SK-N-MC (cell line): ENCODE measurements around the gene FHIT.

Source experiments
- DNase-seq: peaks from one replicate; pipeline ENCODE4 v3.0.0-alpha.2; 2011; ENCODE audit warnings: low read depth, low spot score
- H3K27ac ChIP-seq: fragments of 200-600 bp; sonication (generic); 2 replicates; pipeline ENCODE4 v1.5.1; 2016; ENCODE audit warnings: mixed run types
- H3K36me3 ChIP-seq: fragments of 200-600 bp; sonication (generic); 2 replicates; pipeline ENCODE4 v1.6.1; 2017; ENCODE audit warnings: antibody characterized with exemption, low read length, mixed read lengths; ENCODE audit not compliant: insufficient read depth
- H3K4me3 ChIP-seq: fragments of 200-600 bp; sonication (generic); 2 replicates; pipeline ENCODE4 v1.5.1; 2016
- H3K9ac ChIP-seq: fragments of 200-600 bp; sonication (generic); 2 replicates; pipeline ENCODE4 v1.8.0; 2017; ENCODE audit warnings: mixed run types, mixed read lengths; ENCODE audit not compliant: insufficient read length
- H3K9me3 ChIP-seq: fragments of 200-600 bp; sonication (generic); 2 replicates; pipeline ENCODE4 v1.6.1; 2017; ENCODE audit warnings: low read depth, mild to moderate bottlenecking, antibody characterized with exemption, low read length, moderate library complexity, mixed read lengths
- EZH2 ChIP-seq: fragments of 200-600 bp; sonication (generic); IDR thresholded peaks from one replicate; pipeline ENCODE4 v1.6.1; 2017; ENCODE audit warnings: antibody characterized with exemption
- FOXP2 ChIP-seq: optimal IDR thresholded peaks from 2 replicates; pipeline ENCODE3; 2011; ENCODE audit warnings: mild to moderate bottlenecking, moderate library complexity; ENCODE audit not compliant: insufficient read depth; ENCODE audit errors: extremely low read length, control extremely low read depth
- POLR2AphosphoS5 ChIP-seq: IDR thresholded peaks from 2 replicates; pipeline ENCODE4 v1.6.1; 2012; ENCODE audit warnings: mild to moderate bottlenecking, low read depth, low read length, borderline replicate concordance

FHIT gene

DNA sequence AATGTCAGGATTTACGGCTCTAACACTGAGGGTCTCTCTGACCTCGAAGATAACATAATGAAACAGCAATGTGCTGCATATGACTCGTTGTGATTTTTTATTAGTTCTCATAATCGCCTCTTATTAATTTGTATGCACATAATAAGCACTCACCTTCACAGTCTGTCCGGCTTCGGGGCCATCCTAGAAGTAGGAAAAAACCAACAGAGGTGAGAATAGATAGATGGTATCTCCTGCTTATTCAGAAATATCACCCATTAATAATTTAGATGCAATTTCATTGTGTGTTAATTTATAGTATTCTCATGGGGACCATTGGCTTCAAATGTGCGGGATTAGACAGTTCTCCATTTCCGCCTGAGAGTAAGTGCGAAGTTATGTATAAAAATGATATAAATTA lies 1240.0 kb downstream of the FHIT start:
- no peak for DNase-seq
- Histone ChIP-seq H3K9ac (no peak overlapping the region), H3K27ac (no peak overlapping the region), H3K36me3 (no peaks in the 10 kb centered on the region), H3K4me3 (peak overlapping the region; percentile 30; the same call in 1 of the 2 replicates), H3K9me3 (no peaks in the 10 kb centered on the region)
- TF ChIP-seq EZH2 = no peak
- TF ChIP-seq FOXP2 = no peak
- no peak for TF ChIP-seq POLR2AphosphoS5

DNA sequence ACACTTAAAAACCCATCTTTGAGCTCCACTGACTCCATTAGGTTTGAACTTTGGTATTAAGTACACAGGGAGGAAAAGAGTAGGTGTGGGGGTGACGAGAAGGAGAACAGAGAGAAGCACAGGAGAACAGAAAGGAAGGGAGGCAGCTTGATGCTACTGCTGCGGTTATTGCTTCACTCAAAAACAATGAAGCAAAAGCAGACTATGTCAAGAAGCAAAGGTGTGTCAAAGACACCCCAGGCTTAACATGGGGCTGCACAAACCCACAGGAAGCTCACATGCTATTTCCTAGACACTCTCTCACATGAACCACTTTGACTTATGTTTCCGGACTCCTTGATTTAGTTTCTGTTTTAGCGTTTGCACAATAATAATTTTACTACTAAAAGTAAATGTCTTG lies 1240.5 kb downstream of the FHIT start:
- no peak overlapping the region for H3K27ac ChIP-seq
- TF ChIP-seq EZH2 (no peak), FOXP2 (no peak), POLR2AphosphoS5 (no peak)
- DNase-seq = no peak
- no peaks in the 10 kb centered on the region for H3K36me3 ChIP-seq
- H3K4me3 ChIP-seq = peak overlapping the region; percentile 30; the same call in 1 of the 2 replicates
- no peaks in the 10 kb centered on the region for H3K9me3 ChIP-seq
- no peak overlapping the region for H3K9ac ChIP-seq

DNA sequence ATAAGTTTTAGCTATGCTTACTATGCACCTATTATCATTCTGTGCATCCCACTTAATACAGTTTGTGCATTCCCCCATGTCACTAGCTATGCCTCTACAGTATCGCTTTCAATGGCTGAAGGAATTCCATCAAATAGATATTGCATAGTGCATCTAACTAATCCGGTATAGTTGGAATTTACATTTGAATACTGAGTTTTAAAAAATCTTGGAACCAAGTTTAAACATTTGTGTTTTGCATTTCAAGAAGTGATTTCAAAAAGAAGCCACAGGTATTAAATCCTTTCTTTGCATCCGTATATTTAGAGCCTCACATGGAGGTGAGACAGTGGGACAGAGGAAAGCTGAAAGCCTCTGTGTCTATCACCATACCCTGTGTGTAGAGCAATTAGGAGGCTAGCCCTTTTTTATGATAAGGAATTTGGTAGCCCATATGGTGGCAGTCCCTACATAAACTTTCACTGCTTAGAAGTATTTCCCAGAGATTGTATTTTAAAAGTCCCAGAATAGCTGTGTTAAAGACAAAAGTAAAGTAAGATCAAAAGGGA lies 1241.2 kb downstream of the FHIT start:
- no peaks in the 10 kb centered on the region for H3K36me3 ChIP-seq
- H3K9ac ChIP-seq = no peak overlapping the region
- TF ChIP-seq POLR2AphosphoS5 (no peak), FOXP2 (no peak), EZH2 (no peak)
- H3K4me3 ChIP-seq = no peak overlapping the region
- no peak for DNase-seq
- H3K9me3 ChIP-seq = no peaks in the 10 kb centered on the region
- no peak overlapping the region for H3K27ac ChIP-seq

DNA sequence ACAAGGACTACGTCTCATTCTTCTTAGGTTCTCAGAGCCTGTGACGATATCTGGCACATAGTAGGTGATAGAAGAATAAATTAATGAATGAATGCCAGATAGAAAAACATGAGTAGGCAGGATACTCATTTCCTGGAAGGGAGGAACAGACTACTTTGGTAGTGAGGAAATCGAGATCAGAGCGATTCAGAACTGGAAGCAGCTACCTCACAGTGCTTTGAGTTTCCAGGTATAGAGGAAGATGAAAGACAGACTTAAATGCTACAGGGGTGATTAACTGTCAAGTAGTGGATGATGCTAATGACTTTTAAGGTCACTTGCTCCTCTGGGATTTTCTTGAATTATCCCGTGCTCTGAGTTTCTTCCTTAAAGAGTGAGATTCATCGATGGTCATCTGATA lies 1249.9 kb downstream of the FHIT start:
- Histone ChIP-seq H3K27ac (no peak overlapping the region), H3K4me3 (no peak overlapping the region), H3K9me3 (no peaks in the 10 kb centered on the region), H3K36me3 (no peaks in the 10 kb centered on the region), H3K9ac (no peak overlapping the region)
- DNase-seq = no peak
- TF ChIP-seq EZH2 = no peak
- no peak for TF ChIP-seq FOXP2
- no peak for TF ChIP-seq POLR2AphosphoS5

GRCh38 chr3:60000311-60001105 lies 1250.7 kb downstream of the FHIT start:
- H3K9me3 ChIP-seq = no peaks in the 10 kb centered on the region
- DNase-seq = no peak
- TF ChIP-seq POLR2AphosphoS5 = no peak
- no peak overlapping the region for H3K4me3 ChIP-seq
- no peak overlapping the region for H3K9ac ChIP-seq
- H3K27ac ChIP-seq = no peak overlapping the region
- no peaks in the 10 kb centered on the region for H3K36me3 ChIP-seq

GRCh38 chr3:59998058-59998457 lies 1253.2 kb downstream of the FHIT start:
- H3K36me3 ChIP-seq = no peaks in the 10 kb centered on the region
- no peak overlapping the region for H3K9ac ChIP-seq
- no peak overlapping the region for H3K4me3 ChIP-seq
- TF ChIP-seq POLR2AphosphoS5 = no peak
- TF ChIP-seq FOXP2 = no peak
- no peak for TF ChIP-seq EZH2
- H3K27ac ChIP-seq = no peak overlapping the region
- DNase-seq = no peak
- H3K9me3 ChIP-seq = no peaks in the 10 kb centered on the region

DNA sequence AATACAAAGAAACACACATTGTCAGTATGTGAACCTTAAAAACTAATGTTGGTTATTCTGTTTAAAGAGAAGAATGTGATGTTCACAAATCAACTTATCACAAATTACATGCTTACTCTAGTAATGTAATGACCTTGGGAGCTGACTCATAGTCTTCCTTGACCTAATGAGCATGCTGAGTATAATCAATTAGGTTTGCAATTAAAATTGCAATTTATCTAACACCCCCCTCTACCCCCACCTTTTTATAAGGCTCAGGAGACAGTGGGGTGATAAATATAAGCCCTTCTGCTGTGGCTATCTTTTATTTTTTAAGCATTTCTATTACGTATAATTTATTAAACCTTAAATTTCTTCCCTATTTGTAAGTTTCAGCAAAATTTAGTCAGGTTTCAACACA lies 1253.7 kb downstream of the FHIT start:
- Histone ChIP-seq H3K9me3 (no peaks in the 10 kb centered on the region), H3K36me3 (no peaks in the 10 kb centered on the region), H3K9ac (no peak overlapping the region), H3K27ac (no peak overlapping the region), H3K4me3 (no peak overlapping the region)
- no peak for TF ChIP-seq EZH2
- TF ChIP-seq POLR2AphosphoS5 = no peak
- TF ChIP-seq FOXP2 = no peak
- no peak for DNase-seq

DNA sequence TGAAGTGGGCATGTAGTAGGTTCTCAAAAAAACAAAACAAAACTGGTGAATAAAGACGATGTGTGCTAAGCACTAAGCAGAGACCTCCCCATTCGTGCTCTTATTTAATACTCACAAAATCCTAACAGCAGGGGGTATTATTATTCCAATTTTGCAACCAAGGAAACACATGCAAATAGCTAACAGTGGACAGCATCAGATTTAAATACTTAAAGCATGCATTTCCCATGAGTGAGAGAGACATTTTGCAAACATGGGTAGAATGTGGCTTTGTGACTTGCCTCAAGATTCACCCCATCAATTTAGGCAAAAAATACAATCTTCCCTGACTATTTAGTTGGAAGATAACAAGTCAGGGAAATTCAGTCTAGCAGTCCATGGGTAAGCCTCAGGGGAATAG lies 1255.2 kb downstream of the FHIT start:
- no peaks in the 10 kb centered on the region for H3K36me3 ChIP-seq
- DNase-seq = no peak
- no peak for TF ChIP-seq POLR2AphosphoS5
- TF ChIP-seq EZH2 = no peak
- TF ChIP-seq FOXP2 = no peak
- no peak overlapping the region for H3K9ac ChIP-seq
- no peaks in the 10 kb centered on the region for H3K9me3 ChIP-seq
- H3K27ac ChIP-seq = no peak overlapping the region
- H3K4me3 ChIP-seq = no peak overlapping the region

GRCh38 chr3:59995563-59995962 lies 1255.7 kb downstream of the FHIT start:
- no peak for TF ChIP-seq FOXP2
- no peak for TF ChIP-seq POLR2AphosphoS5
- TF ChIP-seq EZH2 = no peak
- Histone ChIP-seq H3K4me3 (no peak overlapping the region), H3K27ac (no peak overlapping the region), H3K9ac (no peak overlapping the region), H3K9me3 (no peaks in the 10 kb centered on the region), H3K36me3 (no peaks in the 10 kb centered on the region)
- no peak for DNase-seq
